ENCODE results near the gene C16orf95.

Gene C16orf95

GRCh38 chr16:87320510-87321227 lies 3.5 kb upstream of the C16orf95 start:
- no peak overlapping the region for H3K4me3 ChIP-seq (ENCODE audit: control insufficient read depth in 1 of 7, extremely low read depth in 1 of 7, insufficient read depth in 4 of 7, low read depth in 2 of 7, low read length in 6 of 7)
- peaks cover 0 to 13% (median 1%) of the 10 kb centered on the region in 4 experiments for H3K36me3 ChIP-seq (ENCODE audit: control insufficient read depth in 4 of 4, insufficient read depth in 4 of 4, low read length in 3 of 4)
- CTCF ChIA-PET, result no interaction called here
- no peak for DNase-seq
- no peak overlapping the region for H3K27ac ChIP-seq (ENCODE audit: insufficient read depth in 1 of 2, low read depth in 1 of 2, low read length in 2 of 2, poor library complexity in 1 of 2, severe bottlenecking in 2 of 2)
- POLR2A ChIA-PET, result no interaction called here
- peaks cover 0 to 22% (median 20%) of the 10 kb centered on the region in 4 experiments for H3K4me1 ChIP-seq (ENCODE audit: control extremely low read depth in 1 of 4, control insufficient read depth in 4 of 4, insufficient read depth in 4 of 4, low read length in 3 of 4)
- no peaks in the 10 kb centered on the region for H3K27me3 ChIP-seq (replicated peaks in 2 of 5; ENCODE audit: control insufficient read depth in 4 of 5, insufficient read depth in 5 of 5, low read length in 4 of 5)
- no peaks in the 10 kb centered on the region for H3K9me3 ChIP-seq (ENCODE audit: control extremely low read depth in 1 of 5, control insufficient read depth in 4 of 5, insufficient read depth in 2 of 5, low read depth in 1 of 5, low read length in 4 of 5)
- WGBS (ENCODE audit: insufficient coverage), result 94% methylated on average over 10 of the region's 12 CpGs

- ChIA-PET POLR2A (no interaction called here), CTCF (no interaction called here)
- no peaks in the 10 kb centered on the region for H3K9me3 ChIP-seq (ENCODE audit: control extremely low read depth in 1 of 5, control insufficient read depth in 4 of 5, insufficient read depth in 2 of 5, low read depth in 1 of 5, low read length in 4 of 5)
- DNase-seq, result no peak
- H3K27ac ChIP-seq (ENCODE audit: insufficient read depth in 1 of 2, low read depth in 1 of 2, low read length in 2 of 2, poor library complexity in 1 of 2, severe bottlenecking in 2 of 2), result no peak overlapping the region
- peaks cover 0 to 18% (median 15%) of the 10 kb centered on the region in 4 experiments for H3K4me1 ChIP-seq (ENCODE audit: control extremely low read depth in 1 of 4, control insufficient read depth in 4 of 4, insufficient read depth in 4 of 4, low read length in 3 of 4)
- peaks cover 0 to 13% (median 1%) of the 10 kb centered on the region in 4 experiments for H3K36me3 ChIP-seq (ENCODE audit: control insufficient read depth in 4 of 4, insufficient read depth in 4 of 4, low read length in 3 of 4)
- WGBS (ENCODE audit: insufficient coverage), result 93% methylated on average over 7 of the region's 7 CpGs
- H3K4me3 ChIP-seq (ENCODE audit: control insufficient read depth in 1 of 7, extremely low read depth in 1 of 7, insufficient read depth in 4 of 7, low read depth in 2 of 7, low read length in 6 of 7), result no peak overlapping the region
- no peaks in the 10 kb centered on the region for H3K27me3 ChIP-seq (replicated peaks in 2 of 5; ENCODE audit: control insufficient read depth in 4 of 5, insufficient read depth in 5 of 5, low read length in 4 of 5)
These were observed 2.9 kb upstream of the C16orf95 start for GRCh38 chr16:87319997-87320491.

DNA sequence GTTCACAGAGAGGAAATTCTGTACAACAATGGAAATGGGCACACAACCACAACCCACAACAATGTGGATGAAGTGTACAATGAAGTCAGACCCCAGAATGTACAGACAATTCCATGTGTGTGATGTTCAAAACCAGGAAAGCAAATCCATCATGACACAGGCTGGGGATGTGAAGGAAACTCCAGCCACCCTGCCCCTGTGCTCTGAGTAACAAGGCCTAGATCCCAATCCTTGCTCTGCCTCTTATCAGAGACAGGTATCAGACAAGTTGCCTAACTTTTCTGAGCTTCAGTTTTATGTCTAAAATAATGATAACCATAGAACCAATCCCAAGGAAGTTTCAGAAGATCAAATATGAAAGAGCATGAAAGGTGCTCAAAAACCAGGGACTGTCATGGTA lies 1.8 kb upstream of the C16orf95 start:
- CTCF ChIA-PET, result no interaction called here
- no peaks in the 10 kb centered on the region for H3K27me3 ChIP-seq (replicated peaks in 2 of 5; ENCODE audit: control insufficient read depth in 4 of 5, insufficient read depth in 5 of 5, low read length in 4 of 5)
- POLR2A ChIA-PET, result interaction anchor here (0.6 to 0.7 kb wide), 2 partner anchors 10 to 23 kb away, joined by 3 to 4 read pairs; no protein-coding TSS in a partner anchor
- no peak overlapping the region for H3K27ac ChIP-seq (ENCODE audit: insufficient read depth in 1 of 2, low read depth in 1 of 2, low read length in 2 of 2, poor library complexity in 1 of 2, severe bottlenecking in 2 of 2)
- H3K36me3 ChIP-seq (ENCODE audit: control insufficient read depth in 4 of 4, insufficient read depth in 4 of 4, low read length in 3 of 4), result peaks cover 0 to 13% (median 1%) of the 10 kb centered on the region in 4 experiments
- H3K4me3 ChIP-seq (ENCODE audit: control insufficient read depth in 1 of 7, extremely low read depth in 1 of 7, insufficient read depth in 4 of 7, low read depth in 2 of 7, low read length in 6 of 7), result no peak overlapping the region
- H3K4me1 ChIP-seq (ENCODE audit: control extremely low read depth in 1 of 4, control insufficient read depth in 4 of 4, insufficient read depth in 4 of 4, low read length in 3 of 4), result peaks cover 0 to 15% (median 10%) of the 10 kb centered on the region in 4 experiments
- DNase-seq, result no peak
- H3K9me3 ChIP-seq (ENCODE audit: control extremely low read depth in 1 of 5, control insufficient read depth in 4 of 5, insufficient read depth in 2 of 5, low read depth in 1 of 5, low read length in 4 of 5), result no peaks in the 10 kb centered on the region

- Histone ChIP-seq H3K27me3 (replicated peaks in 2 of 5; ENCODE audit: control insufficient read depth in 4 of 5, insufficient read depth in 5 of 5, low read length in 4 of 5) (no peaks in the 10 kb centered on the region), H3K9me3 (ENCODE audit: control extremely low read depth in 1 of 5, control insufficient read depth in 4 of 5, insufficient read depth in 2 of 5, low read depth in 1 of 5, low read length in 4 of 5) (no peaks in the 10 kb centered on the region), H3K27ac (ENCODE audit: insufficient read depth in 1 of 2, low read depth in 1 of 2, low read length in 2 of 2, poor library complexity in 1 of 2, severe bottlenecking in 2 of 2) (peak overlapping the region; percentile 91 to 93), H3K36me3 (ENCODE audit: control insufficient read depth in 4 of 4, insufficient read depth in 4 of 4, low read length in 3 of 4) (peaks cover 0 to 6% (median 0%) of the 10 kb centered on the region in 4 experiments), H3K4me1 (ENCODE audit: control extremely low read depth in 1 of 4, control insufficient read depth in 4 of 4, insufficient read depth in 4 of 4, low read length in 3 of 4) (peaks cover 0 to 15% (median 10%) of the 10 kb centered on the region in 4 experiments), H3K4me3 (ENCODE audit: control insufficient read depth in 1 of 7, extremely low read depth in 1 of 7, insufficient read depth in 4 of 7, low read depth in 2 of 7, low read length in 6 of 7) (peak overlapping the region; percentile 63 to 96 (median 93))
- ChIA-PET POLR2A (interaction anchor here (0.7 kb wide), 2 partner anchors 24 to 66 kb away, joined by 3 read pairs; partner anchors contain the start of gene FBXO31), CTCF (interaction anchor here (1.0 to 1.5 kb wide), 3 partner anchors 14 to 76 kb away, joined by 3 to 7 read pairs (median 3); no protein-coding TSS in a partner anchor)
- 21% methylated on average over 17 of the region's 28 CpGs for WGBS (ENCODE audit: insufficient coverage)
- DNase-seq, result peak; percentile 32 to 81 (median 81)
These were observed 805 bp upstream of the C16orf95 start for GRCh38 chr16:87317750-87318644.

DNA sequence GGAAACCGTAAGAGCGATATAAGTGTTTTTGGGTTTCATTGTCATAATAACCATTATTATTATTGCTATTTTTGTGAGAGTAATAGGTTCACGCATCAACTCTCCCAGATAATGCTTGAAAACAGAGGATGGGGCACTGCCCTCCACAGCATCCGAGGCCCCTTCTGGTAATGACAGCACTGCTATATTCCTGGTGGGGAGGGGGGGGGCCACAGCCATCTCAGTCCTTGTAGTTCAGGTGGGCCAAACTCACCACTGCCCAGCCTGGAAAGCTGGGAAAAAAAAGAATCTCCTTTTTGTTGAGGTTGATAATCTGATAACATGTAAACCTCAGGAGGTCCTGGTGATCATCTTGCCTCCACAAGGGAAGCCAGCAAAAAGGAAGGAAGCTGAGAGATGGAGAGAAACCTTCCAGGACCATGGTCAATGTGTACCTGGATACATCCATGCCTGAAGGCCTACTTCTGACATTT lies 706 bp downstream of the C16orf95 start:
- 100% methylated on average over 2 of the region's 4 CpGs for WGBS (ENCODE audit: insufficient coverage)
- ChIA-PET POLR2A (no interaction called here), CTCF (interaction anchor here (0.6 to 1.5 kb wide), 4 partner anchors 12 to 123 kb away, joined by 3 to 8 read pairs (median 6); no protein-coding TSS in a partner anchor)
- DNase-seq, result no peak
- H3K36me3 ChIP-seq (ENCODE audit: control insufficient read depth in 4 of 4, insufficient read depth in 4 of 4, low read length in 3 of 4), result peaks cover 0 to 6% (median 0%) of the 10 kb centered on the region in 4 experiments
- peak overlapping the region; percentile 63 to 96 (median 93) for H3K4me3 ChIP-seq (ENCODE audit: control insufficient read depth in 1 of 7, extremely low read depth in 1 of 7, insufficient read depth in 4 of 7, low read depth in 2 of 7, low read length in 6 of 7)
- no peaks in the 10 kb centered on the region for H3K9me3 ChIP-seq (ENCODE audit: control extremely low read depth in 1 of 5, control insufficient read depth in 4 of 5, insufficient read depth in 2 of 5, low read depth in 1 of 5, low read length in 4 of 5)
- H3K27ac ChIP-seq (ENCODE audit: insufficient read depth in 1 of 2, low read depth in 1 of 2, low read length in 2 of 2, poor library complexity in 1 of 2, severe bottlenecking in 2 of 2), result peak overlapping the region; percentile 91 to 93
- no peaks in the 10 kb centered on the region for H3K27me3 ChIP-seq (replicated peaks in 2 of 5; ENCODE audit: control insufficient read depth in 4 of 5, insufficient read depth in 5 of 5, low read length in 4 of 5)
- H3K4me1 ChIP-seq (ENCODE audit: control extremely low read depth in 1 of 4, control insufficient read depth in 4 of 4, insufficient read depth in 4 of 4, low read length in 3 of 4), result peaks cover 0 to 15% (median 10%) of the 10 kb centered on the region in 4 experiments

GRCh38 chr16:87314990-87315420 lies 2.2 kb downstream of the C16orf95 start:
- ChIA-PET CTCF (interaction anchor here (0.7 to 1.5 kb wide), 6 partner anchors 10 to 79 kb away, joined by 3 to 8 read pairs (median 3); no protein-coding TSS in a partner anchor), POLR2A (interaction anchor here (0.9 kb wide), 1 partner anchor 11 kb away, joined by 3 read pairs; no protein-coding TSS in a partner anchor)
- WGBS (ENCODE audit: insufficient coverage), result 98% methylated on average over 10 of the region's 10 CpGs
- no peak overlapping the region for H3K27ac ChIP-seq (ENCODE audit: insufficient read depth in 1 of 2, low read depth in 1 of 2, low read length in 2 of 2, poor library complexity in 1 of 2, severe bottlenecking in 2 of 2)
- H3K4me3 ChIP-seq (ENCODE audit: control insufficient read depth in 1 of 7, extremely low read depth in 1 of 7, insufficient read depth in 4 of 7, low read depth in 2 of 7, low read length in 6 of 7), result no peak overlapping the region
- H3K4me1 ChIP-seq (ENCODE audit: control extremely low read depth in 1 of 4, control insufficient read depth in 4 of 4, insufficient read depth in 4 of 4, low read length in 3 of 4), result peaks cover 0 to 15% (median 10%) of the 10 kb centered on the region in 4 experiments
- no peaks in the 10 kb centered on the region for H3K27me3 ChIP-seq (replicated peaks in 2 of 5; ENCODE audit: control insufficient read depth in 4 of 5, insufficient read depth in 5 of 5, low read length in 4 of 5)
- H3K9me3 ChIP-seq (ENCODE audit: control extremely low read depth in 1 of 5, control insufficient read depth in 4 of 5, insufficient read depth in 2 of 5, low read depth in 1 of 5, low read length in 4 of 5), result no peaks in the 10 kb centered on the region
- DNase-seq, result no peak
- peaks cover 0 to 6% (median 0%) of the 10 kb centered on the region in 4 experiments for H3K36me3 ChIP-seq (ENCODE audit: control insufficient read depth in 4 of 4, insufficient read depth in 4 of 4, low read length in 3 of 4)
